ENCODE measurements around the gene THSD4.
A peak's percentile ranks its signal among the peaks of the same experiment; 100 is the strongest.

THSD4 gene

GRCh38 chr15:71114887-71115566, at the start of gene THSD4:
Gene THSD4, plus strand, starts transcription at chr15:71115471.
- DNase-seq (ENCODE audit: low spot score): peak; percentile 83

GRCh38 chr15:71066983-71067382, 48.3 kb upstream of the THSD4 start:
- DNase-seq (ENCODE audit: low spot score): no peak

- no peak for DNase-seq (ENCODE audit: low spot score)
Observed at GRCh38 chr15:71069693-71070092, 45.6 kb upstream of the THSD4 start.

DNA sequence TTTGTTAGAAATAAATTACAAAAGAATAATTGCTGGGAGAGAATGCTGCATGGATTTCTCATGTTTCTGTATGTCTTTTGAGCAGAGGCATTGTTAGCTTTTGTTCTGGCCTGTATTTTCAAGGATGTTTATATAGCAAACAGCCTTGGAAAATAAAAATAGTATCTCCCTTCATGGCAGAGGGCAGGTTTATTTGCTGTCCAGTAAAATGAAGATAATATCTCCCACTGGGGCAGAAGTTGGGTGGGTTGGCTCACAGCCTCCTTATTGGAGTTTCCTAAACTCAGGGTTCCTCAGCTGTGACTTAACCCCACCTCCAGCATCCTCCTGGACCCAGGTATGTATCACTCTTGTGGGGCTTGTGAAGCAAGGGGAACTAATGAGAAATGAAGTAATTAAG, 43.7 kb upstream of the THSD4 start:
- DNase-seq (ENCODE audit: low spot score): no peak

- no peak for DNase-seq (ENCODE audit: low spot score)
Observed at GRCh38 chr15:71072423-71072822, 42.8 kb upstream of the THSD4 start.

DNA sequence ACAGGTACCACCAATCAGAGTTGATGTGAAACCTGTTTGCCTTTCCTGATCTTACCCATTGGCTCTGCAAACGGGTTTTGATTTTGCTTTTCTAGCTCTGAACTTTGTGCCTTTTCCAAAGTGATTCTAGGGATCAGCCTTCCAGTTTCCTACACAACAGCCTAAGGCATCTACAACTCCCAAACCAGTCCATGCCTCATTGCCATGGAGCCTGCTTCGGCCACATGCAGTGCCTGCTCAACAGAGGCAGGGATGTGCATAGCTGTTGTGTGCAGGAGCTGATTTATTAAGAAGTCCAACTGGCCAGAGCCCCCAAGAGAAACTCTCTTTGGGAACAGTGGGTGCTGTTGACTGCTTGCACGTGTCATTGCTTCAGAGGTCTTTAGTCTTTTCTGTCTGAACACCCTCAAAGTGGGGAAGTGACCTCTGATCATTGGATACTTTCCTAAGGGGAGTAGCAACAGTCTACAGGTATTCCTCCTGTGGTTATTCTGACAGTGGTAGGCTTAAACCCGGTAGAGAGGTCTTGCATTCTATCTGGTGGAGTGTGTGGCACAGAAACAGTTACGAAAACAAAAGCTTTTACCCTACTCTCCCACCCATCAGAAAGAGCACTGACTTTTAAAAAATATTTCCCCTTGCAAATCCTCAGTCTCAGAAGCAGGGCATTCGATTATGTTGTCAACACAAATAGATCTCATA, 36.6 kb upstream of the THSD4 start:
- peak; percentile 34 for DNase-seq (ENCODE audit: low spot score)

DNA sequence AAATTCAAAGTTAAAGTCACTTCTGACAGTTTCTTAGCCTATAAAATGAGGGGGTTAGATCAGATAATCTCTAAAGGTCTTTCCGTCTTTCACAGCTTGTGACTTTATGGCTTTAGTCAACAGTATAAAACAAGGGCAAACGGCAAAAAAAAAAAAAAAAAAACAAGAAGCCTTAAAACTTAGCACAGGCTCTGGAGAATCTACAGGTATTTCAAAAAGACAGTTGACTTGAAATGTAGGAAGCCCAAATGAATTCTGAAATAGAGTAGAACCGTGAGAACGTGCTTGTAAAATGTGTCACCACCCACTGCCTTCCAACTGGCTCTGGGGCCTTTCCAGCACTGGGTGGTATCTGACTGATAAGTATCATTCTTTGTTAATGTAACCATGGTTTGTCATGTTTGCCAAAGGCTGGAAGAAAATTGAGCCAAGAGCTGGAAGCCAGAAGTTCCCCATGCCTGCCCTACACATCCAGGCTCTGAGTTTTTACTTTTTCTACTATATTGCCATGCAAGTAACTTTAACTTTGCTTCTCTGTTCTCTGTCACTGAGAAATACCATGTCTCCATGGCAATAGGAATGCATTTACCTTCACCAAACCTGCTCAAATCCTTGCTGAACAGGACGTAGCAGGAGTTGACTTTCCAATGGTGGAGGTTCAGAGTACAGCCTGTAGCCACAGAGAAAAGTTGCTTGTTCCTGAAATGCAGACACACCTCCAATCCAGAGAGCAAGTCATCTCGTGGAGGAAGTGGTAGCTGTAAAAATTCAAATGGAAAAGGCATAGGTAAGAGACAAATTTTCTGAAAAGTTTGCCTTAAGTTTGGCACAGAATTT, 35.8 kb upstream of the THSD4 start:
- DNase-seq (ENCODE audit: low spot score): peak; percentile 87

DNA sequence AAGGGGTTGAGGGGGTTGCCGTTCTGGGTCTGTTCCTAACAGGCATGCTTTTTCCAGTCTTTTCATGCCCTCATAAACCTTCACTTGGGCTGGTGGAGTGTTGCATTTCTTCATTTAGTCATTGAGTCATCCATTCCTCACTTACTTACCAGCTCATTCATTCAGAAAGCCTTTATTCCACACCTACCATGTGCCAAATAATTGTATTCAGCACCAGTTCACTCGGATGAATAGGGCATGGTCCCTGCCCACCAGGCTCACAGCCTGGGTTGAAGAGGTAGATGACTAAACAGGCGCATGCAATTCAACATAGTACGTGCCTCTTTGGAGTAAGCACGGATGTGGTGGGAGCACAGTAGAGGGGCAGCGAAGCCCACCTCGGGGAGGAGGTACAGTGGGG, 35.1 kb upstream of the THSD4 start:
- DNase-seq (ENCODE audit: low spot score): peak; percentile 7

- peak; percentile 11 for DNase-seq (ENCODE audit: low spot score)
Observed at GRCh38 chr15:71080705-71081104, 34.6 kb upstream of the THSD4 start.

- DNase-seq (ENCODE audit: low spot score): no peak
Observed at GRCh38 chr15:71082803-71083202, 32.5 kb upstream of the THSD4 start.

GRCh38 chr15:71083349-71083748, 31.9 kb upstream of the THSD4 start:
- DNase-seq (ENCODE audit: low spot score): no peak

DNA sequence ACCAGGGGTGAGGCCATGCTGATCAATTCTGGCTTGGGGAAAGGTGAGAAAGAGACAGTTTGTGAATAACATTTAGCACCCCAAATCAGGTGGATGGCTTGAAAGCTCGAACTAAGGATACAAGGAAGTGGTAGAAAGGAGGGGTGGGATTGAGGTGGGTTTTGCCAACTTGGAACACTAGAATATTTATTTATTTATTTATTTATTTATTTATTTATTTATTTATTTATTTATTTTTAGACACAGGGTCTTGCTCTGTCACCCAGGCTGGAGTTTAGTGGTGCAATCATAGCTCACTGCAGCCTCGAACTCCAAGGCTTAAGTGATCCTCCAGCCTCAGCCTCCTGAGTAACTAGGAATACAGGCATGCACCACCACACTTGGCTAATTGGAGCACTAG, 31.0 kb upstream of the THSD4 start:
- DNase-seq (ENCODE audit: low spot score): no peak

- DNase-seq (ENCODE audit: low spot score): no peak
Observed at GRCh38 chr15:71085809-71086208, 29.5 kb upstream of the THSD4 start.

GRCh38 chr15:71088155-71088554, 27.1 kb upstream of the THSD4 start:
- no peak for DNase-seq (ENCODE audit: low spot score)

- no peak for DNase-seq (ENCODE audit: low spot score)
Observed at GRCh38 chr15:71088683-71089082, 26.6 kb upstream of the THSD4 start.

DNA sequence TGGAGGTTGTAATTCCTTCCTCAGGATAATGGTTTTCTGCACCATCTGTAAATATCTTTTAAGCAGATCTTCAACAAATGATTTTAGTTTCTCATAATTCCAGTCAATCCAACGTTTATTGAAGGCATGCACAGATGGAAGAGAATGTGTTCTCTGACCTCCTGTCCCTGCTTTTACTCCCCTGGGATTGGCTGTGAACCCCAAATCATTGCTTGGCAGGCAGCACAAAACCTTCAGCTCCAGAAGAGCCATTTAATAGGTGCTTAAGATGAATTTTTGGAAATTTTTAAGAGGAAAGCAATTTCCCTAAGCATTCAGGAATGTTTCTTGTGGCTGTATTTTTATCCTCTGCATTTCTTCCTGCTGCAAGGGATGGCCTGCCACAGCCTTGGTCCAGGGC, 25.5 kb upstream of the THSD4 start:
- DNase-seq (ENCODE audit: low spot score): no peak

DNA sequence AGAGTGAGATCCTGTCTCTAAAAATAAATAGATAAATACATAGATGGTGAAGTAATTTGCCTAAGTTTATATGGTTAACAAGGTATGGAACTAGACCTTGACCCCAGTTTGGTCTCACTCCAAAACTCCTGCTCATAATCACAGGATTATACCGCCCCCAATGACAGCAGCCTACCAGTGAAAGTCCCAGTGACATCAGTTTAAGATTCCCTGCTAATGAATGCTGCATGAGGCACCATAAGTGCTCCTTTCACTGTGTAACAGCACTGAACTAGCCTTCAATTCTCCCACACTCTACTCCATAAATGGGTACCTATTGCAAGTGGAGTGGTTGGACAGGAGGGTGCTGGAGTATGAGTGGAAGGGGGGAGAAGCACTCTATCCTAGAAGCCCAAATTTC, 23.7 kb upstream of the THSD4 start:
- no peak for DNase-seq (ENCODE audit: low spot score)

DNA sequence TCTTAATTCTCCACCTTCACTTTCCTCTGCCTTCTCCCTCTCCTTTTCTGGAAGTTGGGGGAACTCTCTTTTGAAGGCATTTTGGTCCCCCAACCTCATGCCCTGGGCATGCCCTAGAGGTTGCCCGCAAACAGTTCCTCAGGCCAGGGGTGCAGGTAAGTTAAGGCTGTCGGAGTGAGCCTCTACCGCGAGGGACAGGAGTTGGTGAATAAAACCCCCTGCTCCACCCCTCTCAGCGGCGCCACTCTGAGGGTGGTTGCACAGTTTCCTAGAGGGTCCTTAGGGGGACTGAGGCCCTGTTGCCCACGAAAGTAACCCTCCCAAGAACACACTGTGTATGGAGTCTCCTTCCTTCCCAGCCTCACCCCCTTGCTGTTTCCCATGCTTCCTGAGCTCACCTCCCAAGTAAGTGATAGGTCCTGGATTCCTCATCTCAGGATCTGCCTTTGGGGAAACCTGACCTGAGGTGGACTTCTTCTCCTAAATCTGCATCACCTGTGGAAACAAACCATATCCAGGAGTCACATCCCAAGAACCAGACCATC, 23.1 kb upstream of the THSD4 start:
- DNase-seq (ENCODE audit: low spot score): no peak

- DNase-seq (ENCODE audit: low spot score): peak; percentile 68
Observed at GRCh38 chr15:71093054-71094024, 21.9 kb upstream of the THSD4 start.

DNA sequence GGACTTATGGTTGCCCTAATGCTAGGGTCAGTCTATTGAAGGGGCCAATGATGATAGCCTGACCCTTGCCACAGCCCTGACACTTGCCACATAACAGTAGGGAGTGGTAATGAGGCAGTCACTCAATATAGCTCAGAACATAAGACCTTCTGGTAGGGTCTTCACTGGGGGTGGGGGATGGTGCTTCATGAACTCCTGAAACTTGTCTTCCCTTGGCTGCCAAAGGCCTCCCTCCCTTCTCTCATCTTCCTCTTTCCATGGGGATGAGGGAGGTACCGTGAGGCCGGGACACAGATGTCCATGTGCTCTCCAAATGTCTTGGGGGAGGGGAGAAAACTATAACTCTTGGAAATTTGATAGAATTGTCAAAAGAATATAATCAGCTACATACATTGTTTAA, 21.1 kb upstream of the THSD4 start:
- no peak for DNase-seq (ENCODE audit: low spot score)

GRCh38 chr15:71096676-71097075, 18.6 kb upstream of the THSD4 start:
- DNase-seq (ENCODE audit: low spot score): no peak

DNA sequence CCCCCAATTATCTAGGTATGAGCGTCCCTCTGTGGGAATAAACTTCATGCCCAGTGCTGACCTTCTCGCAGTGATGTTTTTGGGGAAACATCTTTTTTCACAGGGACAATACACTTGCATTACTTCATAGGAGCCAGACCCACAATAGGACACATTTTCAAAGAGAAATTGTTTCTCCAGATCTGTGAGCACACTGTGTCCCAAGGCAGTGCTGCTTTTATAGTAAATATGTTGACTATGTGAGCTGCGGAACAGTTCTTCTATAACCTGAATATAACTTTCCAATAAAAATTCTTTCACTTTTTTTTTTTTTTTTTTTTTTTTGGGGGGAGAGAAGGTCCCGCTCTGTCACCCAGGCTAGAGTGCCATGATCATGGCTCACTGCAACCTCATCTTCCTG, 17.4 kb upstream of the THSD4 start:
- DNase-seq (ENCODE audit: low spot score): no peak

Measured in LoVo (cell line).